Natural killer cell treated with Interleukin-12 subunit alpha and Interleukin-12 subunit beta and Interleukin-15 and Interleukin-18, amount 100 ng/mL, for 72 hours (primary cell): ENCODE data around the gene CACNA2D2. TPM values are rescaled to one million over a fixed set of nuclear protein-coding genes. Genes with fewer than 3 reads are reported as not detected.
A peak's percentile ranks its signal among the peaks of the same experiment; 100 is the strongest.
"Not testable (repeated sequence)": the region's sequence is repeated elsewhere in the genome, so short reads cannot be mapped to it uniquely, and the experiment has no call there.

Experiments used
- ATAC-seq, 2 donors: fragments of 150-1000 bp; cut with Tn5 transposase in 1 of 2; sonication (Bioruptor Pico), chemical (Tn5 transposase) in 1 of 2; 2 replicates each; pipeline ENCODE4 v1.10.0; 2021
- DNase-seq: peaks from one replicate; pipeline ENCODE4 v3.0.0; 2022; ENCODE audit warnings: low spot score
- H3K27ac Mint-ChIP-seq, 2 donors: 1 replicate in 1 of 2; 2 replicates in 1 of 2; pipeline ENCODE4 v1.8.0; 2022; ENCODE audit warnings: mixed read lengths in 2 of 2, mild to moderate bottlenecking in 1 of 2, moderate library complexity in 1 of 2
- H3K27me3 Mint-ChIP-seq, 2 donors: 1 replicate in 1 of 2; 2 replicates in 1 of 2; pipeline ENCODE4 v1.8.0; 2022; ENCODE audit warnings: mixed read lengths in 2 of 2
- H3K36me3 Mint-ChIP-seq: one replicate; pipeline ENCODE4 v1.8.0; 2022; ENCODE audit warnings: mixed read lengths
- H3K4me1 Mint-ChIP-seq, 2 donors: 1 replicate in 1 of 2; 2 replicates in 1 of 2; pipeline ENCODE4 v1.8.0; 2022; ENCODE audit warnings: low read depth in 2 of 2, mixed read lengths in 2 of 2, mild to moderate bottlenecking in 1 of 2
- H3K4me3 Mint-ChIP-seq: one replicate; pipeline ENCODE4 v1.8.0; 2022; ENCODE audit warnings: mixed read lengths
- H3K9me3 Mint-ChIP-seq: 2 replicates; pipeline ENCODE4 v1.8.0; 2022; ENCODE audit warnings: mixed read lengths
- total RNA-seq, 2 donors: library from RNA; stranded (reverse); gene quantifications; one replicate each; pipeline ENCODE4 v1.2.3, GENCODE V29; 2022

CACNA2D2 gene
- total RNA-seq, 2 donors from 2014 or later = 1.6 to 1.7 TPM

- Mint-ChIP-seq H3K4me3 (no peak overlapping the region), H3K27ac (peak overlapping the region in 1 of 2 donors; percentile 17), H3K36me3 (no peaks in the 10 kb centered on the region), H3K4me1 (peaks cover 8 to 10% of the 10 kb centered on the region in 2 donors), H3K9me3 (no peaks in the 10 kb centered on the region), H3K27me3 (no peaks in the 10 kb centered on the region)
- peak; percentile 73 for DNase-seq
- peak; percentile 46 to 63 for ATAC-seq
These were observed 16.1 kb upstream of the CACNA2D2 start for GRCh38 chr3:50519471-50520089.

- no peak for DNase-seq
- Mint-ChIP-seq H3K4me3 (no peak overlapping the region), H3K9me3 (no peaks in the 10 kb centered on the region)
These were observed 15.0 kb upstream of the CACNA2D2 start for GRCh38 chr3:50518436-50518835.

GRCh38 chr3:50517721-50518206 lies 14.3 kb upstream of the CACNA2D2 start:
- Mint-ChIP-seq H3K36me3 (no peaks in the 10 kb centered on the region), H3K27ac (no peak overlapping the region), H3K27me3 (no peaks in the 10 kb centered on the region), H3K4me3 (no peak overlapping the region), H3K4me1 (peaks cover 8 to 10% of the 10 kb centered on the region in 2 donors), H3K9me3 (no peaks in the 10 kb centered on the region)
- ATAC-seq (no peak), DNase-seq (no peak)

More at GRCh38 chr3:50518436-50518835, 15.0 kb upstream of the CACNA2D2 start:
- Mint-ChIP-seq H3K27ac (no peak overlapping the region), H3K27me3 (no peaks in the 10 kb centered on the region), H3K36me3 (no peaks in the 10 kb centered on the region), H3K4me1 (peaks cover 8 to 10% of the 10 kb centered on the region in 2 donors)
- no peak for ATAC-seq

- H3K27ac Mint-ChIP-seq = peak overlapping the region in 1 of 2 donors; percentile 87
- H3K9me3 Mint-ChIP-seq = no peaks in the 10 kb centered on the region
- no peak for DNase-seq
- no peaks in the 10 kb centered on the region for H3K27me3 Mint-ChIP-seq
- no peak overlapping the region for H3K4me3 Mint-ChIP-seq
- peaks cover 8 to 10% of the 10 kb centered on the region in 2 donors for H3K4me1 Mint-ChIP-seq
- H3K36me3 Mint-ChIP-seq = no peaks in the 10 kb centered on the region
- ATAC-seq = no peak
These were observed 13.0 kb upstream of the CACNA2D2 start for GRCh38 chr3:50516440-50516871.

- no peaks in the 10 kb centered on the region for H3K9me3 Mint-ChIP-seq
- no peak overlapping the region for H3K4me3 Mint-ChIP-seq
- DNase-seq (no peak), ATAC-seq (peak; percentile 29 to 70)
- peaks cover 8 to 10% of the 10 kb centered on the region in 2 donors for H3K4me1 Mint-ChIP-seq
- H3K27ac Mint-ChIP-seq = no peak overlapping the region
- no peaks in the 10 kb centered on the region for H3K36me3 Mint-ChIP-seq
- no peaks in the 10 kb centered on the region for H3K27me3 Mint-ChIP-seq
These were observed 12.4 kb upstream of the CACNA2D2 start for GRCh38 chr3:50515565-50516439.

GRCh38 chr3:50512908-50513307 lies 9.5 kb upstream of the CACNA2D2 start:
- not testable (repeated sequence) for H3K4me3 Mint-ChIP-seq, H3K4me1 Mint-ChIP-seq, H3K27me3 Mint-ChIP-seq, DNase-seq, H3K27ac Mint-ChIP-seq, H3K9me3 Mint-ChIP-seq, H3K36me3 Mint-ChIP-seq, ATAC-seq

GRCh38 chr3:50512131-50512530 lies 8.7 kb upstream of the CACNA2D2 start:
- Mint-ChIP-seq H3K27ac (no peak overlapping the region), H3K27me3 (no peaks in the 10 kb centered on the region), H3K4me3 (no peak overlapping the region), H3K36me3 (no peaks in the 10 kb centered on the region), H3K4me1 (peaks cover 0 to 4% of the 10 kb centered on the region in 2 donors), H3K9me3 (no peaks in the 10 kb centered on the region)
- no peak for ATAC-seq
- no peak for DNase-seq

GRCh38 chr3:50510325-50510724 lies 6.9 kb upstream of the CACNA2D2 start:
- Mint-ChIP-seq H3K4me1 (no peaks in the 10 kb centered on the region), H3K27me3 (no peaks in the 10 kb centered on the region), H3K4me3 (no peak overlapping the region), H3K9me3 (no peaks in the 10 kb centered on the region), H3K36me3 (no peaks in the 10 kb centered on the region), H3K27ac (no peak overlapping the region)
- no peak for ATAC-seq
- DNase-seq = no peak

- H3K27me3 Mint-ChIP-seq = no peaks in the 10 kb centered on the region
- ATAC-seq = no peak
- H3K9me3 Mint-ChIP-seq = no peaks in the 10 kb centered on the region
- no peak overlapping the region for H3K27ac Mint-ChIP-seq
- H3K4me1 Mint-ChIP-seq = no peaks in the 10 kb centered on the region
- no peak for DNase-seq
- H3K4me3 Mint-ChIP-seq = no peak overlapping the region
- no peaks in the 10 kb centered on the region for H3K36me3 Mint-ChIP-seq
These were observed 6.3 kb upstream of the CACNA2D2 start for GRCh38 chr3:50509715-50510114.

GRCh38 chr3:50508821-50509220 lies 5.4 kb upstream of the CACNA2D2 start:
- no peak overlapping the region for H3K4me3 Mint-ChIP-seq
- H3K27me3 Mint-ChIP-seq = no peaks in the 10 kb centered on the region
- DNase-seq (no peak), ATAC-seq (no peak)
- H3K36me3 Mint-ChIP-seq = no peaks in the 10 kb centered on the region
- H3K9me3 Mint-ChIP-seq = no peaks in the 10 kb centered on the region
- no peak overlapping the region for H3K27ac Mint-ChIP-seq
- peaks cover 0 to 3% of the 10 kb centered on the region in 2 donors for H3K4me1 Mint-ChIP-seq

- no peak overlapping the region for H3K4me3 Mint-ChIP-seq
- DNase-seq (no peak), ATAC-seq (no peak)
- peaks cover 5 to 11% of the 10 kb centered on the region in 2 donors for H3K4me1 Mint-ChIP-seq
- H3K27me3 Mint-ChIP-seq = peaks cover 0 to 4% of the 10 kb centered on the region in 2 donors
- H3K27ac Mint-ChIP-seq = no peak overlapping the region
- H3K9me3 Mint-ChIP-seq = no peaks in the 10 kb centered on the region
- no peaks in the 10 kb centered on the region for H3K36me3 Mint-ChIP-seq
These were observed 2.7 kb upstream of the CACNA2D2 start for GRCh38 chr3:50506169-50506568.

GRCh38 chr3:50504681-50505080 lies 1.2 kb upstream of the CACNA2D2 start:
- no peaks in the 10 kb centered on the region for H3K9me3 Mint-ChIP-seq
- H3K27me3 Mint-ChIP-seq = peaks cover 0 to 4% of the 10 kb centered on the region in 2 donors
- no peak overlapping the region for H3K27ac Mint-ChIP-seq
- peaks cover 9 to 15% of the 10 kb centered on the region in 2 donors for H3K4me1 Mint-ChIP-seq
- no peak for ATAC-seq
- H3K4me3 Mint-ChIP-seq = peak overlapping the region; percentile 45
- DNase-seq = no peak
- H3K36me3 Mint-ChIP-seq = no peaks in the 10 kb centered on the region

- no peak for DNase-seq
- no peak overlapping the region for H3K27ac Mint-ChIP-seq
- H3K9me3 Mint-ChIP-seq = no peaks in the 10 kb centered on the region
- peaks cover 0 to 4% of the 10 kb centered on the region in 2 donors for H3K27me3 Mint-ChIP-seq
- H3K4me3 Mint-ChIP-seq = peak overlapping the region; percentile 60
- H3K4me1 Mint-ChIP-seq = peaks cover 14 to 15% of the 10 kb centered on the region in 2 donors
- no peaks in the 10 kb centered on the region for H3K36me3 Mint-ChIP-seq
- peak; percentile 50 to 56 for ATAC-seq
These were observed 630 bp downstream of the CACNA2D2 start for GRCh38 chr3:50502584-50503423.
